A673 (cell line): ENCODE measurements around the gene SYNE3. TPM values are rescaled to one million over a fixed set of nuclear protein-coding genes. Genes with fewer than 3 reads are reported as not detected.

Experiments
- BruUV-seq: library from RNA; stranded (reverse); fragments of 400-500 nt; replicated peaks from 2 replicates; lab custom pipeline; 2021; lab: Mats Ljungman, UMichigan
- CTCF ChIA-PET: fragments of 300-600 bp; sonication (Branson Sonifier 250); formaldehyde crosslinking; loops from one replicate; lab custom pipeline; 2022; ENCODE audit warnings: antibody characterized with exemption; lab: Charles Lee
- POLR2A ChIA-PET: fragments of 300-600 bp; sonication (Branson Sonifier 250); formaldehyde crosslinking; loops from one replicate; lab custom pipeline; 2022; ENCODE audit warnings: antibody characterized with exemption; ENCODE audit not compliant: low non-redundant PET; lab: Charles Lee
- DNase-seq: peaks from one replicate; pipeline ENCODE4 v3.0.0-alpha.2; 2015; ENCODE audit warnings: low spot score
- H3K27ac ChIP-seq: fragments of 200-600 bp; sonication (generic); 2 replicates; pipeline ENCODE4 v1.5.1; 2016; ENCODE audit warnings: mixed run types, low read depth, mild to moderate bottlenecking, mixed read lengths, antibody characterized with exemption, low read length; ENCODE audit not compliant: poor library complexity, severe bottlenecking
- H3K27me3 ChIP-seq: fragments of 200-600 bp; sonication (generic); replicated peaks from 2 replicates; pipeline ENCODE4 v1.6.1; 2017; ENCODE audit warnings: mixed run types, low read depth, mild to moderate bottlenecking, mixed read lengths, antibody characterized with exemption, low read length; ENCODE audit not compliant: insufficient read depth, poor library complexity
- H3K36me3 ChIP-seq: fragments of 200-600 bp; sonication (generic); 2 replicates; pipeline ENCODE4 v1.6.1; 2016; ENCODE audit warnings: mixed run types, mild to moderate bottlenecking, mixed read lengths, antibody characterized with exemption, low read length; ENCODE audit not compliant: insufficient read depth, poor library complexity, severe bottlenecking
- H3K4me1 ChIP-seq: fragments of 200-600 bp; sonication (generic); 2 replicates; pipeline ENCODE4 v1.6.1; 2017; ENCODE audit warnings: mixed run types, mild to moderate bottlenecking, mixed read lengths, antibody characterized with exemption, low read length; ENCODE audit not compliant: insufficient read depth, poor library complexity, severe bottlenecking
- H3K4me3 ChIP-seq: fragments of 200-600 bp; sonication (generic); 2 replicates; pipeline ENCODE4 v1.5.1; 2016; ENCODE audit warnings: low read depth, mixed run types, mild to moderate bottlenecking, mixed read lengths, low read length; ENCODE audit not compliant: poor library complexity, severe bottlenecking
- H3K9me3 ChIP-seq: fragments of 200-600 bp; sonication (generic); 2 replicates; pipeline ENCODE4 v1.6.1; 2016; ENCODE audit warnings: mixed run types, low read depth, mild to moderate bottlenecking, mixed read lengths, antibody characterized with exemption, low read length; ENCODE audit not compliant: poor library complexity, severe bottlenecking
- CTCF ChIP-seq: fragments of 300-800, 200-600 bp; sonication (generic); conservative IDR thresholded peaks from 2 replicates; pipeline ENCODE4 v1.5.1; 2017; ENCODE audit warnings: low read depth, mild to moderate bottlenecking, antibody characterized with exemption, low read length, moderate library complexity, mixed read lengths
- EZH2 ChIP-seq: fragments of 200-600 bp; sonication (generic); IDR thresholded peaks from 2 replicates; pipeline ENCODE4 v1.6.1; 2017; ENCODE audit warnings: borderline replicate concordance, low read depth, mild to moderate bottlenecking, mixed read lengths, antibody characterized with exemption, low read length; ENCODE audit not compliant: poor library complexity, severe bottlenecking
- intact Hi-C: fragments of 100-400 bp; cut with micrococcal nuclease; formaldehyde crosslinking; loops from one replicate; pipeline ENCODE4 v1.10.0; 2022; ENCODE audit not compliant: unreplicated experiment
- total RNA-seq: library from RNA; stranded (reverse); gene quantifications from 2 replicates; pipeline ENCODE4 v1.2.3, GENCODE V29; 2021

The SYNE3 gene
- total RNA-seq, 1 experiment from 2014 or later, result 6.4 TPM

- TF ChIP-seq CTCF, result no peak
- no peak for TF ChIP-seq EZH2
- BruUV-seq, result no TSS peak
- intact Hi-C loops, result no loop called here
- Histone ChIP-seq H3K27ac (no peak overlapping the region), H3K27me3 (no peaks in the 10 kb centered on the region), H3K4me3 (no peak overlapping the region), H3K9me3 (no peaks in the 10 kb centered on the region), H3K36me3 (no peaks in the 10 kb centered on the region), H3K4me1 (peaks cover 4% of the 10 kb centered on the region)
- ChIA-PET CTCF (no interaction called here), POLR2A (no interaction called here)
- no peak for DNase-seq
These were observed 47.9 kb downstream of the SYNE3 start for GRCh38 chr14:95468448-95469133.

GRCh38 chr14:95467657-95468056 is 48.8 kb downstream of the SYNE3 start:
- POLR2A ChIA-PET, result no interaction called here
- Histone ChIP-seq H3K4me1 (peaks cover under 1% of the 10 kb centered on the region), H3K27me3 (no peaks in the 10 kb centered on the region), H3K9me3 (no peaks in the 10 kb centered on the region), H3K36me3 (no peaks in the 10 kb centered on the region), H3K4me3 (no peak overlapping the region), H3K27ac (no peak overlapping the region)
- intact Hi-C loops, result no loop called here
- TF ChIP-seq CTCF (no peak), EZH2 (no peak)
- CTCF ChIA-PET, result no interaction called here
- DNase-seq, result no peak
- BruUV-seq, result no TSS peak

- no peak for DNase-seq
- CTCF ChIA-PET, result no interaction called here
- intact Hi-C loops, result no loop called here
These were observed 49.2 kb downstream of the SYNE3 start for GRCh38 chr14:95467232-95467631.

More at GRCh38 chr14:95467232-95467631, 49.2 kb downstream of the SYNE3 start:
- Histone ChIP-seq H3K36me3 (no peaks in the 10 kb centered on the region), H3K4me1 (no peaks in the 10 kb centered on the region), H3K4me3 (no peak overlapping the region), H3K27ac (no peak overlapping the region), H3K9me3 (no peaks in the 10 kb centered on the region), H3K27me3 (no peaks in the 10 kb centered on the region)
- no TSS peak for BruUV-seq
- POLR2A ChIA-PET, result no interaction called here
- TF ChIP-seq CTCF (no peak), EZH2 (no peak)

Other genes starting within 250 kb of the SYNE3 start
- gene CLMN, start 196.7 kb downstream of the SYNE3 start, total RNA-seq, result 8.6 and 12.2 TPM in 2 replicates
- 63.5 and 68.8 TPM in 2 replicates for gene GLRX5, start 18.4 kb upstream of the SYNE3 start, total RNA-seq
- gene TCL1B, start 169.8 kb upstream of the SYNE3 start, total RNA-seq, result 0.83 and 1.1 TPM in 2 replicates
- not detected in 2 replicates for gene TCL1A, start 197.5 kb upstream of the SYNE3 start, total RNA-seq